ENCODE results near the gene RFK.

DNA sequence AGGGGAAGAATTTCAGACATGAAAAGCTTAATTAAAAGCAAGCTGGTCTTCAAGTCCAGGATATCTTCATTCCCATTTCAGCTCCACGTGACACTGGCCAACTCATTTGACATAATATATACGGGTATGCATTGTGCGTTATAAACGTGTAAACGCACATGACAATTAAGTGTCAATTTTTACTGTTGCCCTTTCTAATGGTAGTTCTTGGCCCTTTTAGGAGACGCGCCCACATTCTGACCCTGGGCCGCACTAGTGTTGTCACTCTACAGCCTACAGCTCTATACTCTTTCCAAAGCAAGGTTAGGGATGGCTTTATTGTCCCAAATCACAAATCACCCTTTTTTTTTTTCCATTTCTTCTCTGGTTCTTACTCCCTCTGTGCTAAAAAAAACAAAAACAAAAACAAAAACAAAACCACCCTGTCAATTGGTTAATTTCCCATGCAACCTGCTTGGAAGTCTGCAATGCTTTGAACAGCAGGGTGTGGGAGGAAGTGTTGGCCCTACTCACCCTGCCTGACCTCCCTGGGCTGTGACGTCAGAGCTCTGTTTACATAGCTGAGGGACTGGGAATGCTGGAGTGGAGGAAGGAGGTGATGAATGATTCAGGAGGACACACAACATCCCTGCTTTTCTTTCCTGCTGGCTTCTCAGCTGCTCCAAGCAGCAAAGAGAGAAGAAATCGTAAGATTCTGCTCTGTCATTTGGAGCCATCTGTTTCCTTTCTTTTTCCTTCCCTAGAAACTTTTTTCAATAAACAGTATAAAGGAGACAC lies 19.3 kb downstream of the RFK start:
- TF ChIP-seq POLR2A (IDR thresholded peaks at IDR 0.05; ENCODE audit: borderline replicate concordance, extremely low read depth, insufficient read depth, insufficient read length) (no peak), ZFX (IDR thresholded peaks at IDR 0.05) (no peak), JUND (IDR thresholded peaks at IDR 0.05) (no peak), ZNF274 (IDR thresholded peaks at IDR 0.05; ENCODE audit: low read depth, low read length) (no peak), YY1 (IDR thresholded peaks at IDR 0.05; ENCODE audit: extremely low read depth, insufficient replicate concordance, low read depth, low read length) (no peak), POLR2AphosphoS5 (IDR thresholded peaks at IDR 0.05; ENCODE audit: low read depth, low read length) (no peak), EZH2 (IDR thresholded peaks at IDR 0.05) (no peak), SIN3A (IDR thresholded peaks at IDR 0.05; ENCODE audit: low read depth) (no peak), SP1 (IDR thresholded peaks at IDR 0.05; ENCODE audit: low read depth) (no peak)
- TF ChIP-seq, protein P1, sequence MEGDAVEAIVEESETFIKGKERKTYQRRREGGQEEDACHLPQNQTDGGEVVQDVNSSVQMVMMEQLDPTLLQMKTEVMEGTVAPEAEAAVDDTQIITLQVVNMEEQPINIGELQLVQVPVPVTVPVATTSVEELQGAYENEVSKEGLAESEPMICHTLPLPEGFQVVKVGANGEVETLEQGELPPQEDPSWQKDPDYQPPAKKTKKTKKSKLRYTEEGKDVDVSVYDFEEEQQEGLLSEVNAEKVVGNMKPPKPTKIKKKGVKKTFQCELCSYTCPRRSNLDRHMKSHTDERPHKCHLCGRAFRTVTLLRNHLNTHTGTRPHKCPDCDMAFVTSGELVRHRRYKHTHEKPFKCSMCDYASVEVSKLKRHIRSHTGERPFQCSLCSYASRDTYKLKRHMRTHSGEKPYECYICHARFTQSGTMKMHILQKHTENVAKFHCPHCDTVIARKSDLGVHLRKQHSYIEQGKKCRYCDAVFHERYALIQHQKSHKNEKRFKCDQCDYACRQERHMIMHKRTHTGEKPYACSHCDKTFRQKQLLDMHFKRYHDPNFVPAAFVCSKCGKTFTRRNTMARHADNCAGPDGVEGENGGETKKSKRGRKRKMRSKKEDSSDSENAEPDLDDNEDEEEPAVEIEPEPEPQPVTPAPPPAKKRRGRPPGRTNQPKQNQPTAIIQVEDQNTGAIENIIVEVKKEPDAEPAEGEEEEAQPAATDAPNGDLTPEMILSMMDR (IDR thresholded peaks at IDR 0.05 in 2 of 3, conservative IDR thresholded peaks at IDR 0.05 in 1 of 3; ENCODE audit: borderline replicate concordance in 1 of 3, insufficient read depth in 1 of 3, low read depth in 2 of 3, low read length in 2 of 3), result no peak
- TF ChIP-seq, protein P2, sequence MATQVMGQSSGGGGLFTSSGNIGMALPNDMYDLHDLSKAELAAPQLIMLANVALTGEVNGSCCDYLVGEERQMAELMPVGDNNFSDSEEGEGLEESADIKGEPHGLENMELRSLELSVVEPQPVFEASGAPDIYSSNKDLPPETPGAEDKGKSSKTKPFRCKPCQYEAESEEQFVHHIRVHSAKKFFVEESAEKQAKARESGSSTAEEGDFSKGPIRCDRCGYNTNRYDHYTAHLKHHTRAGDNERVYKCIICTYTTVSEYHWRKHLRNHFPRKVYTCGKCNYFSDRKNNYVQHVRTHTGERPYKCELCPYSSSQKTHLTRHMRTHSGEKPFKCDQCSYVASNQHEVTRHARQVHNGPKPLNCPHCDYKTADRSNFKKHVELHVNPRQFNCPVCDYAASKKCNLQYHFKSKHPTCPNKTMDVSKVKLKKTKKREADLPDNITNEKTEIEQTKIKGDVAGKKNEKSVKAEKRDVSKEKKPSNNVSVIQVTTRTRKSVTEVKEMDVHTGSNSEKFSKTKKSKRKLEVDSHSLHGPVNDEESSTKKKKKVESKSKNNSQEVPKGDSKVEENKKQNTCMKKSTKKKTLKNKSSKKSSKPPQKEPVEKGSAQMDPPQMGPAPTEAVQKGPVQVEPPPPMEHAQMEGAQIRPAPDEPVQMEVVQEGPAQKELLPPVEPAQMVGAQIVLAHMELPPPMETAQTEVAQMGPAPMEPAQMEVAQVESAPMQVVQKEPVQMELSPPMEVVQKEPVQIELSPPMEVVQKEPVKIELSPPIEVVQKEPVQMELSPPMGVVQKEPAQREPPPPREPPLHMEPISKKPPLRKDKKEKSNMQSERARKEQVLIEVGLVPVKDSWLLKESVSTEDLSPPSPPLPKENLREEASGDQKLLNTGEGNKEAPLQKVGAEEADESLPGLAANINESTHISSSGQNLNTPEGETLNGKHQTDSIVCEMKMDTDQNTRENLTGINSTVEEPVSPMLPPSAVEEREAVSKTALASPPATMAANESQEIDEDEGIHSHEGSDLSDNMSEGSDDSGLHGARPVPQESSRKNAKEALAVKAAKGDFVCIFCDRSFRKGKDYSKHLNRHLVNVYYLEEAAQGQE (IDR thresholded peaks at IDR 0.05; ENCODE audit: low read depth), result no peak
- TF ChIP-seq, protein P3, sequence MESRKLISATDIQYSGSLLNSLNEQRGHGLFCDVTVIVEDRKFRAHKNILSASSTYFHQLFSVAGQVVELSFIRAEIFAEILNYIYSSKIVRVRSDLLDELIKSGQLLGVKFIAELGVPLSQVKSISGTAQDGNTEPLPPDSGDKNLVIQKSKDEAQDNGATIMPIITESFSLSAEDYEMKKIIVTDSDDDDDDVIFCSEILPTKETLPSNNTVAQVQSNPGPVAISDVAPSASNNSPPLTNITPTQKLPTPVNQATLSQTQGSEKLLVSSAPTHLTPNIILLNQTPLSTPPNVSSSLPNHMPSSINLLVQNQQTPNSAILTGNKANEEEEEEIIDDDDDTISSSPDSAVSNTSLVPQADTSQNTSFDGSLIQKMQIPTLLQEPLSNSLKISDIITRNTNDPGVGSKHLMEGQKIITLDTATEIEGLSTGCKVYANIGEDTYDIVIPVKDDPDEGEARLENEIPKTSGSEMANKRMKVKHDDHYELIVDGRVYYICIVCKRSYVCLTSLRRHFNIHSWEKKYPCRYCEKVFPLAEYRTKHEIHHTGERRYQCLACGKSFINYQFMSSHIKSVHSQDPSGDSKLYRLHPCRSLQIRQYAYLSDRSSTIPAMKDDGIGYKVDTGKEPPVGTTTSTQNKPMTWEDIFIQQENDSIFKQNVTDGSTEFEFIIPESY (IDR thresholded peaks at IDR 0.05; ENCODE audit: extremely low read depth, insufficient replicate concordance, low read length), result no peak

Data from HCT116 (cell line).